PC-3 (cell line): ENCODE data around the gene COLEC12.

Experiments
- CTCF ChIP-seq: fragments of 300-600 bp; sonication (generic); conservative IDR thresholded peaks from 2 replicates; pipeline ENCODE4 v1.5.1; 2017; ENCODE audit warnings: antibody characterized with exemption, low read depth, mild to moderate bottlenecking, low read length
- EZH2 ChIP-seq: fragments of 300-600 bp; sonication (generic); IDR thresholded peaks from one replicate; pipeline ENCODE4 v1.6.1; 2017; ENCODE audit warnings: antibody characterized with exemption, mild to moderate bottlenecking, low read length; ENCODE audit not compliant: unreplicated experiment
- EZH2phosphoT487 ChIP-seq: fragments of 300-600 bp; sonication (generic); IDR thresholded peaks from 2 replicates; pipeline ENCODE4 v1.6.1; 2018; ENCODE audit warnings: mild to moderate bottlenecking, antibody characterized with exemption, low read length, borderline replicate concordance

GRCh38 chr18:305003-305501, 195.4 kb downstream of the COLEC12 start:
- TF ChIP-seq CTCF (no peak), EZH2phosphoT487 (no peak), EZH2 (no peak)
